Frontal cortex (tissue), 4 donors: ENCODE measurements around the gene KLHL15. TPM values are rescaled to one million over a fixed set of nuclear protein-coding genes. Genes with fewer than 3 reads are reported as not detected.
A peak's percentile ranks its signal among the peaks of the same experiment; 100 is the strongest.
"Not testable (repeated sequence)": the region's sequence is repeated elsewhere in the genome, so short reads cannot be mapped to it uniquely, and the experiment has no call there.

Experiments
- DNase-seq, 2 donors: peaks; one replicate each; pipeline ENCODE4 v3.0.0; 2012; ENCODE audit warnings: low spot score in 2 of 2
- FAIRE-seq: peaks from 2 replicates; lab custom pipeline; 2012; peaks lifted over from hg19 to GRCh38; lab: Jason Lieb, UNC
- total RNA-seq: library from RNA; depleted of rRNA; stranded (reverse); fragments of >200 nt; gene quantifications from one replicate; pipeline ENCODE4 v1.2.3, GENCODE V29; 2014
- donor health status: control.
- donor health status: control.
- donor health status: control.

The KLHL15 gene
- total RNA-seq, result 36.3 TPM

- FAIRE-seq (no peak), DNase-seq (no peak)
Observed at GRCh38 chrX:24027086-24027485, at the start of gene KLHL15. KLHL15 (minus strand) TSS chrX:24027186; CDS start chrX:24006693, 20,493 bp downstream.

- no peak for FAIRE-seq
- DNase-seq, result no peak
Observed at GRCh38 chrX:24069877-24070276, 42.9 kb upstream of the KLHL15 start.

DNA sequence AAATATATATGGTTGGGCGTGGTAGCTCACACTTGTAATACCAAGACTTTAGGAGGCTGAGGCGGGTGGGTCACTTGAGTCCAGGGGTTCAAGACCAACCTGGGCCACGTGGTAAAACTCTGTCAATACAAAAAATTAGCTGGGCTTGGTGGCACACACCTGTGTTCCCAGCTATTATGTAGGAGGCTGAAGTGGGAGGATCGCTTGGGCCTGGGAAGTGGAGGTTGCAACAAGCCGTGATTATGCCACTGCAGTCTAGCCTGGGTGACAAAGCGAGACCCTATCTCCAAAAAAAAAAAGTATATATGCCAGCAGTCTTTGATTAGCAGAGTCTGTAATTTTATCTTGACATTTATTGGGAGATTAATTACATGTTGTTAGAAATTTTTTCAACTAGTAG lies 36.5 kb upstream of the KLHL15 start:
- FAIRE-seq (no peak), DNase-seq (no peak)

GRCh38 chrX:24055043-24055356 lies 28.0 kb upstream of the KLHL15 start:
- DNase-seq (no peak), FAIRE-seq (no peak)

DNA sequence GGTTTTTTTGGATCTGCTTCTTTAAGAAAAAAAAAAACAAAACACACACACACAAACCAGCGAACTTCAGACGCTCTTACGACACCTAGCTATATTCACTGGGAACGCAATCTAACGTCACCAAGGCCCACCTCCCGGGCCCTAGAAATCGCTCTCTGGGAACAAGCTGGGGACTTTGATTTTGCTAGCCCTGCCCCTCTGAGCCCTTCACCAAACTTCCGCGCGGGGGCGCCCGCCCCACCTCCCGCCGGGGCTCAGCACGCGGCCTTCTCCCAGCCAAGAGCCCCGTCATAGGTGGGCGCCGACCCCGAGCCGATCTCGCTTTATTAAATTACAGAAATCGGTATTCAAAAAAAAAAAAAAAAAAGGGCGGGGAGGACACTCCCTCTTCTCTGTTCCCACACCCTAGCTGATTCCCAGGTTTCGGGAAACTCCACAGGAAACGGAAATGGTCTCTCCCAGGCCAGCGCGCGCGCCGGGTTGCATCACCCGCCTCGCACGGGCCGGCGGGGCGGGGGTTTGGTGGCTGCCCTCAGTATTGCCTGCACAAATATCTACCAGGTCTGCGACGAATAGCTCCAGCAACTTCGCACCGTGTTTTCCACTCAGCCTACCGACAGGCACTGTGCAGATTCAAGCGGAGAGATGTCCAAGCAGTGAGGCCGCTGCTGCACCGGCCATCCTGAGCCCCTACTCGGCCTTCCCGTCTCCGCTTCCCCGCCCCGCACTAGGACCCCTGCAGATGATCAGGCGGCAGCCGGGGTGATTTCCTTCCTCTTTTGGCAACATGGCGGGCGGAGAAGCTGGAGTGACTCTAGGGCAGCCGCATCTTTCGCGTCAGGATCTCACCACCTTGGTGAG lies 27.4 kb upstream of the KLHL15 start, which contains the start of gene EIF2S3:
TSS of gene EIF2S3 (plus strand) at position 775 of the 861 bp plus-strand sequence. CDS start at position 788, 13 bp downstream.
- peak; percentile 87 for FAIRE-seq
- peak; percentile 77 to 88 for DNase-seq

- not testable (repeated sequence) for DNase-seq, FAIRE-seq
Observed at GRCh38 chrX:24050522-24051318, 23.7 kb upstream of the KLHL15 start.

GRCh38 chrX:24049643-24050042 lies 22.7 kb upstream of the KLHL15 start:
- DNase-seq, FAIRE-seq: not testable (repeated sequence)

DNA sequence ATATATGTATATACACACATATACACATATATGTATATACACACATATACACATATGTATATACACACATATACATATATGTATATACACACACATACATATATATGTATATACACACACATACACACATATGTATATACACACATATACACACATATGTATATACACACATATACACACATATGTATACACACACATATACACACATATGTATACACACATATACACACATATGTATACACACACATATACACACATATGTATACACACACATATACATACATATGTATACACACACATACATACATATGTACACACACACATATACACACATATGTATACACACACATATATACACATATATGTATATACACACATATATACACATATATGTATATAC lies 19.1 kb upstream of the KLHL15 start:
- not testable (repeated sequence) for DNase-seq
- FAIRE-seq, result peak; percentile 87

- DNase-seq (no peak), FAIRE-seq (no peak)
Observed at GRCh38 chrX:24037729-24038128, 10.7 kb upstream of the KLHL15 start.

GRCh38 chrX:24034485-24034884 lies 7.5 kb upstream of the KLHL15 start:
- DNase-seq, result no peak
- no peak for FAIRE-seq

DNA sequence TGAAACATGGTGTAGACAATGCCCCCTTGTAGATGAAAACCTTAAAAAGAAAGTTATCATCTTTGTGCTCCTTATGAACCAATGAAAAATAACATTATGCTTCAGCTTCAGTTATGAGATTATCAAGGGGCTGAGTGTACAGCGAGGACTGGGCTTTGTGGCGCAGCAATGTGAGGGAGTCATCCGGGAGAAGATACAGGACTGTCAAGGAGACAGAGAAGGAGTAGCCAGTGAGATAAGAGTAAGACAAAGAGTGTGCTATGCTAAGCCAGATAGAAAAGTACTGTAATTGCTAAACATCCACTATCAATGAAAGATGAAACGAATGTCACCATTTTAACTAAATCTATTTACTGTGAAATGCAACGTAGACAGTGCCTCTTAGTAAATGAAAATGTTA lies 3.6 kb upstream of the KLHL15 start:
- DNase-seq (no peak), FAIRE-seq (no peak)

DNA sequence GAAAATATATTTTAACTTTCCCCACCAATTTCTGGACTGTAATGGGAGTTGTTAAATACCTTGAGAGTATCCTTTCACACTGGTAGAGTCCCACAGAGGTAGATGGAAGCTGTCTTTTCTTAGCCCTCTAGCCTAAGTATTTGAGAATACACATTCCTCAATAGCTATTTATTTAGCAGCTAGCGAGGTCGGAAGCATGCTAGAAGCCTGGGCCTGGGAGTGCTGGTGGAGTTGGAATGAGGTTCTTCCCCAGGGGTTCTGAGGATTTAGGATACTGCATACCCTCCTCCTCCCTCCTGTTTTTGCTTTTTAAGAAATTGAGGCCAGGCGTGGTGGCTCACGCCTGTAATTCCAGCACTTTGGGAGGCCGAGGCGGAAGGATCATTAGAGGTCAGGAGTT lies 999 bp upstream of the KLHL15 start:
- no peak for DNase-seq

DNA sequence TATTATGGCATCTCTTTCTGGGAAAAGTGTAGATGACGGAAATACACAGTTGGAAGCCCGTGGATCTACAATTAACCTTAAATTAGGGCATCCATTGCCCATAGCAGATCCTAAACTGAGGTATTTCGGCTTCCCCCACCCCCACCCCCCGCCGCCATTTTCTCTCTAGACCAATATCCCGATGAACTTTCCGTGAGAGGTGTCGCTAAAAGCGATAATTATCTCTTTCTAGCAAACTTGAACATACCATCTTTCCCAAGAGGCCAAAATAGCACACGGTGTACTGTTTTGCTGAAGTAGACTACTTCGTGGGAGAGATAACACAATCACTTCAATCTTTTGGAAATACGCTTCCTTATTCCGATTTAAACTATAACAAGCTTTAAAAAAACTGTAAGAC lies 554 bp downstream of the KLHL15 start:
- no peak for DNase-seq

More for the DNA sequence above, 999 bp upstream of the KLHL15 start:
- no peak for FAIRE-seq

GRCh38 chrX:24025741-24026403 lies 1.1 kb downstream of the KLHL15 start:
- FAIRE-seq, result no peak
- DNase-seq, result peak in 1 of 2 donors; percentile 27

More for the DNA sequence above, 554 bp downstream of the KLHL15 start:
- FAIRE-seq, result no peak

DNA sequence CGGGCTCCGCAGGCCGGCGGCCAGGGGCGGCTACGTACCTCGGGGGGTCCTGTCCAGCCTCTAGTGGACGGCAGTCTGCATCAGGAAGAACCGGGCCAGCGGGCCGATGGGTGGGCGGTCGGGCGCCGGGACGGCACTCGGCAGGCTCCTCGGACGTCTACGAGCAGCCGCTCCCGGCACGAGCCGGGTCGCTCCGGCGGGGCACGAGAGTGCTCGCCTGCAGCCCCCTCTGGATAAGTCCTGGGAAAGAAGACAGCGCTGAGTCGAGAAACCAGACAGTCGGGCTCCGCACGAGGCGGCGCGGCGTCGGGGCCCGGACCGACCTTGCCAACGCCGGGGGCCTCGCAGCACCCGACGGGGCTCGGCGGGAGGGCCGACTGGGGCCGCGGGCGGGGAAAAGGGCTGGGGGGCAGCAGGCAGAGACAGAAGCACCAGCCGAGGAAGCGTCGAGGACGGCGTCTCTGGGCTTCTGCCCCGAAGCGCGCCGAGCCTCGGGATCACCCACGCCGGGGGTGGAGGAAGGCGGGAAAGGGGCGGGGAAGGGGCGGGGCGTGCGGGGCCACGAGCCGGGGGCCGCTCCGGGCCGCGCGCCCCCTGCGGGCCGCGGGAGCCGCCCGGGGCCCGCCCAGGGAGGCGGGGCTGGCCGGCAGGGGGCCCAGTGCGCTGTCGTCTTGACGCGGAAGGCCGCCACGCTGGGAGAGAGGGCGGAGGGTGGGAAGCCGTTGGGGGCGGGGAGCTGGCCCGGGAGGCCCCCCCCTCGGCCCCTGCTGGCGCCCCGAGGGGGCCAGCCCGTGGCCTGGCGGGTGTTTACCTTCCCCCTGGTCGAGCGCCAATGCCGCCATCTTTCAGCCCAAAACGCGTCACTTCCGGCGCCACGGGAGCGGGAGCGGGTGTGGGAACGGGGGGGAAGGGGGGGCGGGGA lies 1.9 kb downstream of the KLHL15 start:
- FAIRE-seq, result no peak
- peak; percentile 78 to 89 for DNase-seq

DNA sequence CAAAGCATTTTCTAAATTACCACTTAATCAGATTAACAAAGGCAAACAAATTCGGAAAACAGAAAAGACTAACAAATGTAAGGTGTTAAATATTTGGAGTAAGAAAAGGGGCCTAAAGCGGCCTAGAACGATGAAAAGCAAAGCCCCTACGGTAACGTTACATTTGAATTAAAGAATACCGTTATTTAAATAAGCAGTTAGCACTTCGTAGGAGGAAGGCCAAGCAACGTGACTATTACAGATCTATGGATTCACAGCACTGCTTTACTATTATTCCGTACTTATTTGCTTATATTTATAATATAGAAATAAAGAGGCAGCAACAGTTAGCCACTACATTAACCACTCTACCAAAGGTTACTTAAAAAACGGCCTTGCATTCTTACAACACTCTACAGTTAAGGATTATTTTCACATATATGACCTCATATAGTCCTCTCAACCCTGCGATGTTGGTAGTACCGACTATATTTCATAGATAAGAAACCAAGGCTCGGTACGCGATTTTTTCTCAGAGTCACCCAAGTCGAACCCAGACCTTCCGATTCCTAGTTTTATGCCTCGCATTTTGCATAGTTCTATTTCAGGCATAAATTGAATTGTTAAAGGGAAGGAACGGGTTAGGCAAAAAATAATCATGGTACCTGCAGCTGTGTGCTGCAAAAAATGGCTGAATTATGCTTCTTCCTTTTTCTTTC lies 2.9 kb downstream of the KLHL15 start:
- no peak for FAIRE-seq
- no peak for DNase-seq

GRCh38 chrX:24023544-24023943 lies 3.4 kb downstream of the KLHL15 start:
- FAIRE-seq (no peak), DNase-seq (no peak)

DNA sequence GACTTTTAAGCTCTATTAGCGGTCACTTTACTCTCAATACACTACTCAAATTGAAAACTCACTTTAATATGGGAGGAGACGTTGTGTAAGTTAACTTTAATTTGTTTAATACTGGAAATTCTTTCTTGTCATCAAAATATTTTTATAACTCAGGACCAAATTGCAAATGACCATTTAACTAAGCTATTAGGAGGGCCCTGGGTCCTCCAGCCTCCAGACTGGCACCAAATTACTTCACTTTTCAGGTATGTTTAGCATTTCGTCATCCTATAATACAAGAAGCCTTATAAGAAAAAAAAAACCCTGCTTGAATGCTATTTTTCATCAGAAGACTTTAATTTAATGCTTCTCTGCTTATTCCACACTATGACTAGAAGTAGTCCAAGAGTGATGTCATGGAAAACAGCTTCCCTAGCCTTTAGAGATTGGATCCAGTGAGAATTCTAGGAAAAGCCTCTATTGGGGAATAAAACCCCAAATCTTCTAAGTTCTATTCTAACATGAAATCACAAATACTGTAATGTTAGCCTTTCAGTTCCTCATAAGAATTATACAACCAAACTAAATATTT lies 6.6 kb downstream of the KLHL15 start:
- FAIRE-seq, result no peak
- no peak for DNase-seq
